ENCODE results near the gene MORN4.
"Not testable (repeated sequence)": the region's sequence is repeated elsewhere in the genome, so short reads cannot be mapped to it uniquely, and the experiment has no call there.

Gene MORN4

DNA sequence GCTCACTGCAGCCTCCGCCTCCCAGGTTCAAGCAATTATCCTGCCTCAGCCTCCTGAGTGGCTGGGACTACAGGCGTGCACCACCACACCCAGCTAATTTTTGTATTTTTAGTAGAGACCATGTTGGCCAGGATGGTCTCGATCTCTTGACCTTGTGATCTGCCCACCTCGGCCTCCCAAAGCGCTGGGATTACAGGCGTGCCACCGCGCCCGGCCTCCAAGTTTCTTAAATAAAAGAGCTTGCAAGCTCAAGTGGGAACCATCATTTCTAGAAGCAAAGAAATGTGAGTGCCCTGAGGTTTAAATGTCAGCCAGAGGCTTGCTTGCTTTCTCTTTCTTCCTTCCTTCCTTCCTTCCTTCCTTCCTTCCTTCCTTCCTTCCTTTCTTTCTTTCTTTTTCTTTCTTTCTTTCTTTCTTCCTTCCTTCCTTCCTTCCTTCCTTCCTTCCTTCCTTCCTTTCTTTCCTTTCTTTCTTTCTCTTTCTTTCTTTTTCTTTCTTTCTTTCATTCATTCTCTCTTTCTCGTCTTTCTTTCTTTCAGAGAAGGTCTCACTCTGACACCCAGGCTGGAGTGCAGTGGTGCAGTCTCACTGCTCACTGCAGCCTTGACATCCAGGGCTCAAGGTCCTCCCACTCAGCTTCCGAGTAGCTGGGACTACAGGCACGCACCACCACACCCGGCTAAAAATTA lies 9.3 kb upstream of the MORN4 start:
- DNase-seq (ENCODE audit: low read depth, low spot score): not testable (repeated sequence)
- H3K27ac ChIP-seq: peak overlapping the region; percentile 74

DNA sequence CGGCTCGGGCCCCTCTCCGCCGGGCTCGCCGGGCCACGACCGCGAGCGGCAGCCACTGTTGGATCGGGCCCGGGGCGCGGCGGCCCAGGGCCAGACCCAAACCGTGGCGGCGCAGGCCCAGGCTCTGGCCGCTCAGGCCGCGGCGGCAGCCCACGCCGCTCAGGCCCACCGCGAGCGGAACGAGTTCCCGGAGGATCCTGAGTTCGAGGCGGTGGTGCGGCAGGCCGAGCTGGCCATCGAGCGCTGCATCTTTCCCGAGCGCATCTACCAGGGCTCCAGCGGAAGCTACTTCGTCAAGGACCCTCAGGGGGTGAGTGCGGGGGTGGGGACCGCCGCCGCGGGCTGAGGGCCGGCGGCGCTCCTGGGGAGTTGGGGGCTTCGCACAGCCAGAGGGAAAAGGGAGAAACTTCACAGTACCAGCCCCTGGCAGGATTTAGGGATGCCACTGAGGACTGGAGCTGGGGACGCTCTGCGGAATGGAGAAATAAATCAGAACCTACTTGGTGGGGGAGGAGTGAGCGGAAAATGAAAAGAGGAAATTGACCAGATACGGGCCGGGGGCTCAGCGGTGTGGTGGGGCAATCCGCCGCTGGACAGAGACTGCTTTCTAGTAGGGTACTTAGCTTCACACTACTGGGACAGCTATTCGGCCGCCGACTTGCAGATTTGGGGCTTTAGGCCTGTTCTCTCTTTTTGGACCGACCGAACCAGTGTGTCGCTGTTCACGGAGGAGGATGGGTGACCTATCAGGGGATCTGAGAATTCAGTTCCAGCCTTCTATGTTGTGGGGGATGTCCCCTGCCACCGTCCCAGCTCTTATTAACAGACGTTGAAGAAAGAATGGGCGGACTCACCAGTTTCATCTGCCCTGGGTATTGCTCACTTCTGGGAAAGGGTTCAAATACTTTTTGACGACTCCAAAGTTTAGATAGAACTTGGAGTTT lies 7.8 kb upstream of the MORN4 start:
- peak overlapping the region; percentile 74 for H3K27ac ChIP-seq
- no peak for DNase-seq (ENCODE audit: low read depth, low spot score)

DNA sequence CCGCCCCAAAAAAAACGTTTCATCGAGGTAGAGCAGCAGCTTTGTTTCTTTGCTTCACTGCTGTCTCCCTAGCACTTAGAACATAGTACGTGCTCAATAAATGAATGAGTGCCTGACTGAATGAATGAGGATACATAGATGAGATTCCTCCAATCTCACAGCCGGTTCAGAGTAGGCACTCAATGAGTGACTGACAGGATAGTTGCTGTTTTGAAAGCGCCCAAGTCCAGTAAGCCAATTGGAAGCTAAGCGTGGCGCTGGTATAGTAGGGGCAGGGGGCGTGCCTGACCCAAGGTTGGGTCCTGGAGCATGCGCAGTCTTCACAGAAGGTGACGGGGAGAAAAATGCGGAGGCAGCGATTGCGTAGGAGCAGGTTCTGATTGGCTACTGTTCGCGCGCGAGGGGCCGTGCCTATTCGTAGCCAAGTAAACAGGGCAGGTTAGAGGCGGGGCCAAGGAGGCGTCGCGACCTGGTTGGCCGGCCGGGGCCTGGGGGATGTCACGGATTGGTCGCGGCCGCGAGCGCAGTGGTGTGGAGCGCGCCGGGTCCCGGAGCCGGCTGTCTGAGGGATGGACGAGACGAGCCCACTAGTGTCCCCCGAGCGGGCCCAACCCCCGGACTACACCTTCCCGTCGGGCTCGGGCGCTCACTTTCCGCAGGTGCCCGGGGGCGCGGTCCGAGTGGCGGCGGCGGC lies 7.0 kb upstream of the MORN4 start, which contains the start of gene PI4K2A:
TSS of gene PI4K2A (plus strand) at position 498 of the 694 bp plus-strand sequence. CDS start at position 570, 72 bp downstream.
- H3K27ac ChIP-seq: peak within 1 kb of the TSS; percentile 74

GRCh38 chr10:97639090-97639489 lies 5.8 kb upstream of the MORN4 start:
- not testable (repeated sequence) for DNase-seq (ENCODE audit: low read depth, low spot score); H3K27ac ChIP-seq

More for the DNA sequence above, 7.0 kb upstream of the MORN4 start, which contains the start of gene PI4K2A:
- peak; percentile 95 for DNase-seq (ENCODE audit: low read depth, low spot score)

DNA sequence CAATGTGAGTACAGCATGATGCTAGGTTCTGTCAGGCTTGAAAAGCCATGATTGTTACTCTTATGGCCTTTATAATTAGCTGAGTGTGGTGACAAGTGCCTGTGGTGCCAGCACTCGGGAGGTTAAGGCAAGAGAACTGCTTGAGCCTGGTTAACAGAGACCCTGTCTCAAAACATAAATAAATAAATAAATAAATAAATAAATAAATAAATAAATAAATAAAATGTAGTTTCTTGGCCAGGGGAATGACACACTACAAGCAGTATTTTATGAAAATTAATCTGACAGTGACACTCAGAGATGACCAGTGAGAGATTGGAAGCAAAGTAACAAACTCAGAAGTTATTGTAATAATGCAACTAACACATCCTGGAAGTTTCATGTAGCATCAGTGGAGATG lies 2.3 kb upstream of the MORN4 start:
- no peak for DNase-seq (ENCODE audit: low read depth, low spot score)
- H3K27ac ChIP-seq: no peak overlapping the region

- no peak for DNase-seq (ENCODE audit: low read depth, low spot score)
- peak overlapping the region; percentile 24 for H3K27ac ChIP-seq
These were observed 621 bp upstream of the MORN4 start for GRCh38 chr10:97633921-97634320.

- no peak for DNase-seq (ENCODE audit: low read depth, low spot score)
These were observed 2.2 kb downstream of the MORN4 start for GRCh38 chr10:97631098-97631497.

DNA sequence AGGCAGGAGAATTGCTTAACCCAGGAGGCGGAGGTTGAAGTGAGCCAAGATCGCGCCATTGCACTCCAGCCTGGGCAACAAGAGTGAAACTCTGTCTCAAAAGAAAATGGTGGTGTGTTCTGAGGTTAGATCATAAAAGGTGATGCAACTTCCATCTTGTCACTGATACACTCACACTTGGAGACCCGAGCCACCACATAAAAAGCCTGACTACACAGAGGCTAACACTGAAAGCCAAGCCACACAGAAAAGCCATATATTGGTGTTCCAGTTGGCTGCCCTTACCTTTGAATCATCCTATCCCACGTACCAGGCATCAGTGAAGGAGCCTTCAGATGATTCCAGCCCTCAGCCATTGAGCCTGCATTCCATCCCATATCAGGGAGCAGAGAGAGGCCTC lies 4.0 kb downstream of the MORN4 start:
- no peak overlapping the region for H3K27ac ChIP-seq
- DNase-seq (ENCODE audit: low read depth, low spot score): no peak

More at GRCh38 chr10:97631098-97631497, 2.2 kb downstream of the MORN4 start:
- H3K27ac ChIP-seq: no peak overlapping the region

GRCh38 chr10:97628228-97628627 lies 5.1 kb downstream of the MORN4 start:
- no peak for DNase-seq (ENCODE audit: low read depth, low spot score)
- no peak overlapping the region for H3K27ac ChIP-seq

DNA sequence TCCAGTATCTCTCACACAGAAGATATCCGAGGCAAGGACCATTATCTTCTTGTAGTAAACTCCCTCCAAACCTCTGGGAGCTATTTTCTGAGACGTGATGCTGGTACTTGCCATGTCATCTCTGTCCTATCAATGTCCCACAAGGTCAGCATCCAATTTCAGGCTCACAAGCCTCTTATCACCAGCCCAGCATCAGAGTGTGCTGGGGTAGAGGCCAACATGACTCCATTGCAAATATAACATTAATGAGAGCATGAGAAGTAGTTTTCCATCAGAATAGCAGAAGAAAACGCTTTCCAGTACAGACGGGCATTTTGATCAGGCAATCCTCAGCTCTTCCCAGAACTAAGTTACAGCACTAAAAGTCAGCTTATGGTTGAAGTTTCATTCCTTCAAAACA lies 5.6 kb downstream of the MORN4 start:
- DNase-seq (ENCODE audit: low read depth, low spot score): no peak

GRCh38 chr10:97623277-97623676 lies 10.0 kb downstream of the MORN4 start:
- no peak for DNase-seq (ENCODE audit: low read depth, low spot score)
- H3K27ac ChIP-seq: no peak overlapping the region

More for the DNA sequence above, 5.6 kb downstream of the MORN4 start:
- no peak overlapping the region for H3K27ac ChIP-seq

DNA sequence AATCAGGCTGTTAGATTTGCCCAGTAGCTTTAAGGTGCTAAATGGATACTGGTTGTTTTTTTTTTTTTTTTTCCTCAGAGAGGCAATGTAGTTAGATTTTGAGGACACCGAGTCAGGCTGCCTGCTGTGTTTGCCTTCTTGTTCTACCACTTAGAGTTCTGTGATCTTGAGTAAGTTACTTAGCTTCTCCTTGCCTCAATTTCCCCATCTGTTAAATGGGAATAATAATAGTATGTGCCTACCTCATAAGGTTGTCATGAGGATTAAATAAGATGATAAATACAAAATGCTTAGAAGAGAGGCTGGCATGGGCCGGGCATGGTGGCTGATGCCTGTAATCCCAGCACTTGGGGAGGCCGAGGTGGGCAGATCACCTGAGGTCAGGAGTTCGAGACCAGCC lies 14.6 kb downstream of the MORN4 start:
- DNase-seq (ENCODE audit: low read depth, low spot score): no peak

DNA sequence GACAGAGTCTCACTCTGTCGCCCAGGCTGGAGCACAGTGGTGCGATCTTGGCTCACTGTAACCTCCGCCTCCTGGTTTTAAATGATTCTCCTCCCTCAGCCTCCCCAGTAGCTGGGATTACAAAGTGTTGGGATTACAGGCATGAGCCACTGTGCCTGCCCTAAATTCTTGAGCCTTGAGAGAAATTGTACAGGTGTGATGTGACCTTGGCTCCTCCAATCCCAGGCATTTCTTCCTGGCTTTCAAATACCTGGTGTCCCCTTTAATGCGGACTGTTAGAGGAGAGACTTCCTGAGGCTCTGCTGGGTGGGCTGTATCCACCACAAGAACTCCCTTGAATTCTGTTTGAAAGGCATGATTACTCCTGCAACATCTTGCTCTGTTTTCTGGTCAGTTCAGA lies 15.0 kb downstream of the MORN4 start:
- no peak overlapping the region for H3K27ac ChIP-seq
- no peak for DNase-seq (ENCODE audit: low read depth, low spot score)

More for the DNA sequence above, 14.6 kb downstream of the MORN4 start:
- H3K27ac ChIP-seq: no peak overlapping the region

- DNase-seq (ENCODE audit: low read depth, low spot score): no peak
- no peak overlapping the region for H3K27ac ChIP-seq
These were observed 20.9 kb downstream of the MORN4 start for GRCh38 chr10:97612386-97612785.

DNA sequence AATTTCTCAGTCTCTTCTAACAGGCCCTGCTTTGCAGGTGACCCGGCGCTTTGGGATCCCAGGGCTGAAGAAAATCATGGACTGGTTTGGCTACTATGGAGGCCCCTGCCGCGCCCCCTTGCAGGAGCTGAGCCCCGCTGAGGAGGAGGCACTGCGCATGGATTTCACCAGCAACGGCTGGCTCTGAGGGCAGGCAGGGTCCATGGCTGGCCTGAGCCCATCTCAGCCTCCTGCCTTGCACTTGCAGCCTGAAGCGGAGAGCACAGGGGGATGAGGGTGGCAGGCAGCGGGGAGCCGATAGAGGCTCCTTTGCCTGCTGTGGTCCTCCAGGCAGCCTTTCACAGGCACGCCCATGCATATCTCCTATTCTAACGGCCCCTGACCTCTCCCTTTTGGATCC lies 21.8 kb downstream of the MORN4 start:
- H3K27ac ChIP-seq: no peak overlapping the region
- no peak for DNase-seq (ENCODE audit: low read depth, low spot score)

- DNase-seq (ENCODE audit: low read depth, low spot score): no peak
- H3K27ac ChIP-seq: no peak overlapping the region
These were observed 24.2 kb downstream of the MORN4 start for GRCh38 chr10:97608991-97609561.

GRCh38 chr10:97607095-97607636 lies 26.1 kb downstream of the MORN4 start:
- H3K27ac ChIP-seq: no peak overlapping the region
- no peak for DNase-seq (ENCODE audit: low read depth, low spot score)

DNA sequence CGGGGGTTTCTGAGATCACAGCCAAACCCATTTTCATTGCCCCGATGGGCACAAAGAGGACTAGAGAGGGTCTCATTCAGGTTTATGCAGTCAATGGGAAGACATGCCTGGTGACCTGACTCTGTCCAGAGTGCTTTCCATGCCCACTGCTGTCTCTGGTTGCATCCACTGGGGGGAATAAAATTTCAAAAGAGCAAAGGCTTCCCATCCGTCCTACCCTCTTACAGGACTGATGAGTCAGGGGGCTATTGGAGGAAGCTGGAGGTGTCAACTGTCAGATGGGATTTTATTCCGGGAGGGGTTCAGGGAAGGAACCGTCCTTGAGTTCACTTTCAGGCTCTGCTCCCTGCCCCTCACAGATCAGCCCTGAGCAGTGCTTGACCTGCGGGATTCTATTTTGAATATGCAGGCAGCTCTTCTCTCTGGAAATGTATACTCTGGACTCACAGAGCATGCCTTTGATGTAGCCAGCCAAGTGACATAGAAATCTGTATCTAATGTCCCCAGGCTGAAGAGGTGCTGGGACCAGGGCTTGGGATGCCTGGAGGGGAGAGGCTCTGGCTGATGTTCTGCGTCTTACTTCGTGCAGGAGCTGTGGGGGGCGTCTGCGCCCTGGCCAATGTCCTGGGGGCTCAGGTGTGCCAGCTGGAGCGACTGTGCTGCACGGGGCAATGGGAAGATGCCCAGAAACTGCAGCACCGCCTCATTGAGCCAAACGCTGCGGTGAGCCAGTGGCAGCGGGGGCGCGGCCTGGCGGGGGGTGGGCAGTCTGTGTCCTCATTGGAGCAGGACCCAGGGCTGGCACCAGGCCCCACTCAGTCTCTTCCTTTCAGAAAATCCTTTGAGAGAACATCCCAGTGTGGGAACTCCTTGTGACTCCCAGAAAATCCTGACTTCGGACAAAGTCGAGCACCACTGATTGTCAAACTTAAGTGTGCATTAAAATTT lies 31.8 kb downstream of the MORN4 start:
- no peak for DNase-seq (ENCODE audit: low read depth, low spot score)
- no peak overlapping the region for H3K27ac ChIP-seq

- no peak for DNase-seq (ENCODE audit: low read depth, low spot score)
- no peak overlapping the region for H3K27ac ChIP-seq
These were observed 32.7 kb downstream of the MORN4 start for GRCh38 chr10:97600616-97601015.
